Right lobe of liver (tissue), 6 donors: ENCODE measurements around the gene RUNX2. TPM values are rescaled to one million over a fixed set of nuclear protein-coding genes. Genes with fewer than 3 reads are reported as not detected.

Experiments used
- ATAC-seq, 4 donors: fragments of 200-7000 bp; cut with Tn5 transposase; one replicate each; pipeline ENCODE4 v1.9.1; 2020; ENCODE audit warnings: mild to moderate bottlenecking in 4 of 4, moderate library complexity in 4 of 4
- DNase-seq, 3 donors: peaks; one replicate each; pipeline ENCODE4 v3.0.0-alpha.2; 2020
- H3K27ac ChIP-seq, 3 donors: fragments of 200-600 bp; one replicate each; pipeline ENCODE4 v1.8.0; 2022
- H3K27me3 ChIP-seq, 2 donors: fragments of 200-600 bp; one replicate each; pipeline ENCODE4 v1.8.0; 2022
- H3K36me3 ChIP-seq, 4 donors: fragments of 200-600 bp; sonication (generic) in 1 of 4; one replicate each; pipeline versions ENCODE4 v1.5.1 to v1.8.0; 2017 to 2022; ENCODE audit warnings: control low read depth in 1 of 4
- H3K4me1 ChIP-seq, 4 donors: fragments of 200-600 bp; sonication (generic) in 1 of 4; one replicate each; pipeline versions ENCODE4 v1.5.1 to v1.8.0; 2017 to 2022; ENCODE audit warnings: control low read depth in 1 of 4
- H3K4me3 ChIP-seq, 3 donors: fragments of 200-600 bp; one replicate each; pipeline ENCODE4 v1.8.0; 2022
- H3K9me3 ChIP-seq, 4 donors: fragments of 200-600 bp; sonication (generic) in 1 of 4; one replicate each; pipeline versions ENCODE4 v1.5.1 to v1.8.0; 2017 to 2022; ENCODE audit warnings: control low read depth in 1 of 4
- POLR2A ChIP-seq: fragments of 450-650 bp; IDR thresholded peaks from one replicate; pipeline ENCODE4 v1.6.1; 2017; ENCODE audit warnings: antibody characterized with exemption, mild to moderate bottlenecking
- WGBS: methylation state at CpG from one replicate; pipeline ENCODE4 v1.1.6; 2018; ENCODE audit warnings: low coverage, low lambda C conversion rate; ENCODE audit not compliant: insufficient coverage; ENCODE audit errors: missing lambda C conversion rate; 5-methylcytosine and 5-hydroxymethylcytosine counted together
- intact Hi-C, 2 donors: fragments of 100-400 bp; cut with DNase I; formaldehyde crosslinking; loops; one replicate each; pipeline versions ENCODE4 v1.11.2 to v1.14.1; 2022
- total RNA-seq, 6 experiments: library from RNA; depleted of rRNA in 2 of 6; stranded (reverse); fragments of >200 nt in 2 of 6; fragmentation: NEBNext Ultra II Directional in 3 of 6; extraction: Animal tissue kit (Norgen Biotek cat#: 25700) in 3 of 6; gene quantifications; one replicate each; pipeline versions ENCODE4 v1.1.0 to v1.2.4, GENCODE V29; 2016 to 2023
- TF ChIP-seq, protein P1 (sequence below), 4 donors: fragments of 200-600 bp in 3 of 4; fragments of 450-650 bp in 1 of 4; IDR thresholded peaks; one replicate each; pipeline versions ENCODE4 v1.5.1 to v1.8.0; 2016 to 2022; ENCODE audit warnings: antibody characterized with exemption in 4 of 4, mild to moderate bottlenecking in 2 of 4
- donor health status: DM: no; HTN: yes; CAD: no.
- donor health status: DM: no; HTN: no; CAD: no.
- donor health status: DM: no; HTN: no; CAD: no.
- donor health status: DM: no; HTN: yes; CAD: no.
- donor health status: DM: no; HTN: yes; CAD: no.

Gene RUNX2
- total RNA-seq, 6 experiments from 2014 or later = 0.15 to 0.80 (median 0.43) TPM

DNA sequence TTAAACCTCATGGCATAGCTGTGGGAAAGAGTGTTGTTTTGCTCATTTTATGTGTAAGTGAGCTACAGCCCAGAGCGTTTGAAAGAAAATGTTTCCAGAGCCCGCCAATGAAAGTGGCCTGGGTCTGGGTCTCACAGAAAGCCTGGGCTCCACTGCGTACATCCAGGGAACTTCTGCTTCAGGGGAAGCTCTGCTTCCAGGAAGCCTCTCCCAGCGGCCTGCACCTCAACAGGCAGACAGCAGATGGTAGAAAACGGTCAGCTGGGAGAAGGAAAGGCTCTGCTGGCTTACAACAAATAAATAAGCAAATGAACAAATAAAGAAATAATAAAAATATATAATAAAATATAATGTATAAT lies 320.1 kb downstream of the RUNX2 start:
- no peak for ATAC-seq
- intact Hi-C loops = no loop called here
- Histone ChIP-seq H3K27ac (no peak overlapping the region), H3K9me3 (no peaks in the 10 kb centered on the region), H3K4me3 (no peak overlapping the region), H3K4me1 (no peaks in the 10 kb centered on the region), H3K27me3 (no peaks in the 10 kb centered on the region), H3K36me3 (no peaks in the 10 kb centered on the region)
- no peak for DNase-seq
- 86% methylated on average over 4 of the region's 5 CpGs for WGBS
- TF ChIP-seq, protein P1, sequence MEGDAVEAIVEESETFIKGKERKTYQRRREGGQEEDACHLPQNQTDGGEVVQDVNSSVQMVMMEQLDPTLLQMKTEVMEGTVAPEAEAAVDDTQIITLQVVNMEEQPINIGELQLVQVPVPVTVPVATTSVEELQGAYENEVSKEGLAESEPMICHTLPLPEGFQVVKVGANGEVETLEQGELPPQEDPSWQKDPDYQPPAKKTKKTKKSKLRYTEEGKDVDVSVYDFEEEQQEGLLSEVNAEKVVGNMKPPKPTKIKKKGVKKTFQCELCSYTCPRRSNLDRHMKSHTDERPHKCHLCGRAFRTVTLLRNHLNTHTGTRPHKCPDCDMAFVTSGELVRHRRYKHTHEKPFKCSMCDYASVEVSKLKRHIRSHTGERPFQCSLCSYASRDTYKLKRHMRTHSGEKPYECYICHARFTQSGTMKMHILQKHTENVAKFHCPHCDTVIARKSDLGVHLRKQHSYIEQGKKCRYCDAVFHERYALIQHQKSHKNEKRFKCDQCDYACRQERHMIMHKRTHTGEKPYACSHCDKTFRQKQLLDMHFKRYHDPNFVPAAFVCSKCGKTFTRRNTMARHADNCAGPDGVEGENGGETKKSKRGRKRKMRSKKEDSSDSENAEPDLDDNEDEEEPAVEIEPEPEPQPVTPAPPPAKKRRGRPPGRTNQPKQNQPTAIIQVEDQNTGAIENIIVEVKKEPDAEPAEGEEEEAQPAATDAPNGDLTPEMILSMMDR (IDR thresholded peaks at IDR 0.05) = no peak
- no peak for TF ChIP-seq POLR2A

GRCh38 chr6:45650524-45651135 lies 322.5 kb downstream of the RUNX2 start:
- Histone ChIP-seq H3K27ac (no peak overlapping the region), H3K36me3 (no peaks in the 10 kb centered on the region), H3K9me3 (no peaks in the 10 kb centered on the region), H3K27me3 (no peaks in the 10 kb centered on the region), H3K4me3 (no peak overlapping the region), H3K4me1 (no peaks in the 10 kb centered on the region)
- 80% methylated on average over 3 of the region's 3 CpGs for WGBS
- no peak for TF ChIP-seq POLR2A
- TF ChIP-seq, protein P1 (IDR thresholded peaks at IDR 0.05) = no peak
- ATAC-seq (no peak), DNase-seq (no peak)
- intact Hi-C loops = no loop called here

GRCh38 chr6:45651301-45651700 lies 323.2 kb downstream of the RUNX2 start:
- no peaks in the 10 kb centered on the region for H3K9me3 ChIP-seq
- no peak for TF ChIP-seq POLR2A
- TF ChIP-seq, protein P1 (IDR thresholded peaks at IDR 0.05) = no peak
- H3K4me1 ChIP-seq = no peaks in the 10 kb centered on the region
- DNase-seq (no peak), ATAC-seq (no peak)
- intact Hi-C loops = no loop called here
- no peak overlapping the region for H3K27ac ChIP-seq
- WGBS = 100% methylated on average over 1 of the region's 3 CpGs
- no peaks in the 10 kb centered on the region for H3K36me3 ChIP-seq
- H3K27me3 ChIP-seq = no peaks in the 10 kb centered on the region
- no peak overlapping the region for H3K4me3 ChIP-seq

GRCh38 chr6:45652416-45652815 lies 324.3 kb downstream of the RUNX2 start:
- DNase-seq (no peak), ATAC-seq (no peak)
- Histone ChIP-seq H3K36me3 (no peaks in the 10 kb centered on the region), H3K9me3 (no peaks in the 10 kb centered on the region), H3K4me3 (no peak overlapping the region), H3K27me3 (no peaks in the 10 kb centered on the region), H3K4me1 (no peaks in the 10 kb centered on the region), H3K27ac (no peak overlapping the region)
- intact Hi-C loops = no loop called here
- WGBS = 67% methylated on average over 1 of the region's 1 CpG
- TF ChIP-seq, protein P1 (IDR thresholded peaks at IDR 0.05) = no peak
- no peak for TF ChIP-seq POLR2A
